Fibroblast of lung (primary cell): ENCODE results near the gene PBX4. TPM values are rescaled to one million over a fixed set of nuclear protein-coding genes. Genes with fewer than 3 reads are reported as not detected.
A peak's percentile ranks its signal among the peaks of the same experiment; 100 is the strongest.

ENCODE experiments used
- DNase-seq, 2 donors: peaks; one replicate each; pipeline versions ENCODE4 v3.0.0 to v3.0.0-alpha.2; 2010; ENCODE audit warnings: low read depth in 2 of 2
- H2AFZ ChIP-seq: 2 replicates; pipeline ENCODE4 v1.5.1; 2012; ENCODE audit warnings: low read length, control low read depth, inconsistent platforms
- H3K27ac ChIP-seq: 2 replicates; pipeline ENCODE4 v1.5.1; 2011; ENCODE audit warnings: low read length, control low read depth; ENCODE audit not compliant: insufficient read depth
- H3K27me3 ChIP-seq: 2 replicates; pipeline ENCODE4 v1.5.1; 2011; ENCODE audit warnings: mild to moderate bottlenecking, low read length; ENCODE audit not compliant: control insufficient read depth, insufficient read depth
- H3K36me3 ChIP-seq: 2 replicates; pipeline ENCODE4 v1.5.1; 2011; ENCODE audit warnings: low read length; ENCODE audit not compliant: control insufficient read depth, insufficient read depth
- H3K4me1 ChIP-seq: 2 replicates; pipeline ENCODE4 v1.5.1; 2011; ENCODE audit warnings: low read length; ENCODE audit not compliant: control insufficient read depth, insufficient read depth; ENCODE audit errors: extremely low read depth
- H3K4me2 ChIP-seq: 2 replicates; pipeline ENCODE4 v1.5.1; 2011; ENCODE audit warnings: low read length, control low read depth; ENCODE audit not compliant: insufficient read depth; ENCODE audit errors: extremely low read depth
- H3K4me3 ChIP-seq, 4 experiments: fragments of 200-600 bp in 1 of 4; sonication (generic) in 1 of 4; replicated peaks in 1 of 4; 2 replicates each; pipeline ENCODE4 v1.5.1; 2011 to 2016; ENCODE audit warnings: low read length in 4 of 4, low read depth in 3 of 4, mild to moderate bottlenecking in 3 of 4, control low read depth in 2 of 4, inconsistent platforms in 1 of 4, mixed read lengths in 1 of 4; ENCODE audit not compliant: insufficient read depth in 1 of 4; ENCODE audit errors: control extremely low read depth in 1 of 4
- H3K79me2 ChIP-seq: 2 replicates; pipeline ENCODE4 v1.5.1; 2012; ENCODE audit warnings: mild to moderate bottlenecking, low read length, inconsistent platforms; ENCODE audit not compliant: control insufficient read depth, insufficient read depth
- H3K9ac ChIP-seq: 2 replicates; pipeline ENCODE4 v1.5.1; 2011; ENCODE audit warnings: mild to moderate bottlenecking, low read length, control low read depth; ENCODE audit not compliant: insufficient read depth
- H3K9me3 ChIP-seq: 2 replicates; pipeline ENCODE4 v1.5.1; 2012; ENCODE audit warnings: low read depth, low read length; ENCODE audit not compliant: control insufficient read depth, insufficient read depth
- H4K20me1 ChIP-seq: 2 replicates; pipeline ENCODE4 v1.5.1; 2011; ENCODE audit warnings: low read length; ENCODE audit not compliant: control insufficient read depth, insufficient read depth; ENCODE audit errors: extremely low read depth
- EZH2 ChIP-seq: IDR thresholded peaks from 2 replicates; pipeline ENCODE4 v1.5.1; 2012; ENCODE audit warnings: low read length, control low read depth, mild to moderate bottlenecking; ENCODE audit errors: missing control alignments
- polyA plus RNA-seq, 2 donors: library from polyadenylated mRNA; depleted of rRNA in 1 of 2; stranded (reverse) in 1 of 2; unstranded in 1 of 2; fragments of >200 nt; gene quantifications; 2 replicates each; pipeline ENCODE4 v1.2.1, GENCODE V29; 2011 to 2012; ENCODE audit warnings: missing spikeins in 1 of 2
- total RNA-seq: library from RNA; depleted of rRNA; stranded (reverse); fragments of >200 nt; gene quantifications from 2 replicates; pipeline ENCODE4 v1.2.1, GENCODE V29; 2014
- TF ChIP-seq, protein P1 (sequence below), 2 donors: IDR thresholded peaks in 1 of 2; conservative IDR thresholded peaks in 1 of 2; 1 replicate in 1 of 2; 2 replicates in 1 of 2; pipeline ENCODE4 v1.5.1; 2011 to 2012; ENCODE audit warnings: low read length in 2 of 2, control low read depth in 1 of 2, inconsistent platforms in 1 of 2, low read depth in 1 of 2, mild to moderate bottlenecking in 1 of 2

Gene PBX4
- total and polyA plus RNA-seq, 2 donors (not counting 1 experiment from before 2014, with no cell fraction given), result 0.39 to 1.7 TPM

DNA sequence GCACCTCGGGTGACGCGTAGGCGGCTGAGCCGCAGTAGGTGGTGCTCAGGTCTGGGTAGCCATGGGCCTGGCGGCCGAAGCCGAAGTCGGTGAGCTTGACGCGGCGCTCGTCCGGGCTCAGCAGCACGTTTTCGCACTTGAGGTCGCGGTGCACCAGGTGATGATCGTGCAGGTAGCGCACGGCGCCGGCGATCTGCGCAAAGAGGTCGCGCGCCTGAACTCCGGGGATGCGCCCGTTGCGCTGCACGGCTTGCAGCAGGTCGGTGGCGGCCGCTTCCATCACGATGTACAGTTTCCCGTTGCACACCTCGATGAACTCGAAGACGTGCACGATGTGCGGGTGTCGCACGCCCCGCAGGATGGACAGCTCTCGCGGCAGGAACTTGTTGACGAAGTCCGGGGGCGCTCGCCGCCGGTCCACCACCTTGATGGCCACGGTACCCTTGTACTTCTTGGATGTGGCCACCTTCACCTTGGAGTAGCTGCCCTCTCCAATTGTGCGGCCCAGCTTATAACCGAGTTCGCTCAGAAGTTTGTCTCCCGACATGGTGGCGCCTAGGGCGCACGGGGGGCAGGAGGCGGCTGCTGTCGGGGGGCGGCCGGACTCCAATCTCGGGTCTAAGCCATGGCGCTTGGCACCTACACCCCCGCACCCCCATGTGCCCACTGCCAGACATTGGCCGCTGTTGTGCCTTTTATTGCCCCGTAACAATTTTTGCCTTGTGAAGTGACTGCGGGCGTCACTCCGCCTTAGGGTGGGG is 103.4 kb downstream of the PBX4 start, which contains the start of gene TSSK6:
Gene TSSK6, minus strand, starts transcription at position 668 of the 761 bp plus-strand sequence. Its CDS starts 121 bp downstream, at position 547.
- Histone ChIP-seq H3K4me2 (peak within 1 kb of the TSS; percentile 93), H2AFZ (peak within 1 kb of the TSS; percentile 84), H4K20me1 (no peaks in the 10 kb centered on the region), H3K4me1 (no peaks in the 10 kb centered on the region), H3K36me3 (peaks cover 2% of the 10 kb centered on the region), H3K79me2 (peaks cover 20% of the 10 kb centered on the region), H3K4me3 (peak within 1 kb of the TSS; percentile 42 to 98 (median 75)), H3K9ac (peak within 1 kb of the TSS; percentile 72), H3K9me3 (no peaks in the 10 kb centered on the region), H3K27me3 (no peaks in the 10 kb centered on the region), H3K27ac (peak within 1 kb of the TSS; percentile 80)
- DNase-seq, result no peak
- TF ChIP-seq, protein P1, sequence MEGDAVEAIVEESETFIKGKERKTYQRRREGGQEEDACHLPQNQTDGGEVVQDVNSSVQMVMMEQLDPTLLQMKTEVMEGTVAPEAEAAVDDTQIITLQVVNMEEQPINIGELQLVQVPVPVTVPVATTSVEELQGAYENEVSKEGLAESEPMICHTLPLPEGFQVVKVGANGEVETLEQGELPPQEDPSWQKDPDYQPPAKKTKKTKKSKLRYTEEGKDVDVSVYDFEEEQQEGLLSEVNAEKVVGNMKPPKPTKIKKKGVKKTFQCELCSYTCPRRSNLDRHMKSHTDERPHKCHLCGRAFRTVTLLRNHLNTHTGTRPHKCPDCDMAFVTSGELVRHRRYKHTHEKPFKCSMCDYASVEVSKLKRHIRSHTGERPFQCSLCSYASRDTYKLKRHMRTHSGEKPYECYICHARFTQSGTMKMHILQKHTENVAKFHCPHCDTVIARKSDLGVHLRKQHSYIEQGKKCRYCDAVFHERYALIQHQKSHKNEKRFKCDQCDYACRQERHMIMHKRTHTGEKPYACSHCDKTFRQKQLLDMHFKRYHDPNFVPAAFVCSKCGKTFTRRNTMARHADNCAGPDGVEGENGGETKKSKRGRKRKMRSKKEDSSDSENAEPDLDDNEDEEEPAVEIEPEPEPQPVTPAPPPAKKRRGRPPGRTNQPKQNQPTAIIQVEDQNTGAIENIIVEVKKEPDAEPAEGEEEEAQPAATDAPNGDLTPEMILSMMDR (conservative IDR thresholded peaks at IDR 0.05 in 1 of 2, IDR thresholded peaks at IDR 0.05 in 1 of 2; ENCODE audit: low read depth in 1 of 2, low read length in 2 of 2), result no peak
- no peak for TF ChIP-seq EZH2

DNA sequence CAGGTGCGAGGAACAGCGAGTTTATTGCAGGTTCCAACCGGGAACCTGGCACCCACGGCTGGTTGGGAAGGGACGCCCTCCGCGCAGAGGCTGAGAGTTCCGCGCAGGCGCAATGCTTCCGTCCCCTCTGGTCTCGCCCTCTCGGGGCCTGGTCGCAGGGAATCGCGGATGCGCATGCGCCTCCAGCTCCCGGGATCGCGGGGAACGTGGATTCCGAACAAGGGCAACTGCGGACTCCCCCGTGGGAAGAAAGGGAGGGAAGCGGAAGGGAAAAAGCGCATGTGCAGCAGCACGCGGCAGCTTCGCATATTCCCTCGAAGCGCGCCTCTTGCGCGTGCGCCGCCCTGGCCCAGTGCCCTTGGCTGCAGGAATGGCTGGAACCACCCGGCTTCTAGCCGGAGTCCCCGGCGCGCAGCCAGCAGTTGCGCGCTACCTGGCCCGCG is 104.3 kb downstream of the PBX4 start:
- H3K4me1 ChIP-seq, result no peaks in the 10 kb centered on the region
- peak; percentile 54 to 84 for DNase-seq
- no peak overlapping the region for H2AFZ ChIP-seq
- H3K4me2 ChIP-seq, result no peak overlapping the region
- peaks cover 18% of the 10 kb centered on the region for H3K79me2 ChIP-seq
- H3K4me3 ChIP-seq, result peak overlapping the region in 1 of 4 experiments; percentile 30
- no peak for TF ChIP-seq EZH2
- TF ChIP-seq, protein P1 (conservative IDR thresholded peaks at IDR 0.05 in 1 of 2, IDR thresholded peaks at IDR 0.05 in 1 of 2; ENCODE audit: low read depth in 1 of 2, low read length in 2 of 2), result no peak
- H3K9me3 ChIP-seq, result no peaks in the 10 kb centered on the region
- no peaks in the 10 kb centered on the region for H3K27me3 ChIP-seq
- H3K36me3 ChIP-seq, result peaks cover 2% of the 10 kb centered on the region
- H4K20me1 ChIP-seq, result no peaks in the 10 kb centered on the region
- H3K9ac ChIP-seq, result no peak overlapping the region
- no peak overlapping the region for H3K27ac ChIP-seq

DNA sequence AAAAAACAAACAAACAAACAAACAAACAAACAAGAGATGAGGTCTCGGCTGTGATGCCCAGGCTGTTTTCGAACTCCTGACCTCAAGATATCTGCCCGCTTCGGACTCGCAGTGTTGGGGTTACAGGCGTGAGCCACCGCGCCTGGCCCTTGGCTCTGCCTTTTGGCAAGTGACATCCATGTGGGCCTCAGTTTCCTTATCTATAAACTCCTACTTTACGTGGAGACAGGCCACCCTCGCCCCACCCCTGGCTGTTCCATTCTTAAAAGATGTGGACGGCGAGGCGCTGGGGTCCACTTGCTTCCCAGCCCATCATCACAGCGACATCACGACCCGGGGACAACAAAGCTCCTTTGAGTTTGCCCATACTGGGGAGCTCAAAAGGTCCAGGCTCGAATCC is 104.8 kb downstream of the PBX4 start:
- DNase-seq, result no peak
- no peaks in the 10 kb centered on the region for H3K27me3 ChIP-seq
- no peak overlapping the region for H3K9ac ChIP-seq
- peaks cover 14% of the 10 kb centered on the region for H3K79me2 ChIP-seq
- no peak overlapping the region for H3K27ac ChIP-seq
- no peak for TF ChIP-seq EZH2
- TF ChIP-seq, protein P1 (conservative IDR thresholded peaks at IDR 0.05 in 1 of 2, IDR thresholded peaks at IDR 0.05 in 1 of 2; ENCODE audit: low read depth in 1 of 2, low read length in 2 of 2), result no peak
- H3K36me3 ChIP-seq, result no peaks in the 10 kb centered on the region
- no peaks in the 10 kb centered on the region for H3K4me1 ChIP-seq
- no peak overlapping the region for H3K4me2 ChIP-seq
- no peak overlapping the region for H3K4me3 ChIP-seq
- no peaks in the 10 kb centered on the region for H4K20me1 ChIP-seq
- no peak overlapping the region for H2AFZ ChIP-seq
- H3K9me3 ChIP-seq, result no peaks in the 10 kb centered on the region

Other genes starting within 250 kb of the PBX4 start
- gene GATAD2A, start 213.0 kb downstream of the PBX4 start, total RNA-seq, result 28.8 and 31.7 TPM in 2 replicates
- 63.5 and 77.2 TPM in 2 replicates for gene GATAD2A, start 213.0 kb downstream of the PBX4 start, polyA plus RNA-seq
- 3.1 and 5.8 TPM in 2 replicates for gene TSSK6, start 103.1 kb downstream of the PBX4 start, total RNA-seq
- gene TSSK6, start 103.1 kb downstream of the PBX4 start, polyA plus RNA-seq, result 0.32 and 0.47 TPM in 2 replicates
- gene NDUFA13, start 102.5 kb downstream of the PBX4 start, total RNA-seq, result 215 and 221 TPM in 2 replicates
- gene NDUFA13, start 102.5 kb downstream of the PBX4 start, polyA plus RNA-seq, result 306 and 472 TPM in 2 replicates
- 0.50 and 0.51 TPM in 2 replicates for gene YJEFN3, start 89.8 kb downstream of the PBX4 start, total RNA-seq
- gene YJEFN3, start 89.8 kb downstream of the PBX4 start, polyA plus RNA-seq, result 0.62 and 0.69 TPM in 2 replicates
- gene CILP2, start 80.4 kb downstream of the PBX4 start, total RNA-seq, result 0.51 and 0.66 TPM in 2 replicates
- gene CILP2, start 80.4 kb downstream of the PBX4 start, polyA plus RNA-seq, result 0.10 and 0.23 TPM in 2 replicates
- gene LPAR2, start 9.5 kb upstream of the PBX4 start, total RNA-seq, result 1.0 and 1.5 TPM in 2 replicates
- 0.81 and 1.3 TPM in 2 replicates for gene LPAR2, start 9.5 kb upstream of the PBX4 start, polyA plus RNA-seq
- gene GMIP, start 25.0 kb upstream of the PBX4 start, total RNA-seq, result 2.1 and 5.3 TPM in 2 replicates
- gene GMIP, start 25.0 kb upstream of the PBX4 start, polyA plus RNA-seq, result 2.3 and 2.9 TPM in 2 replicates
- gene ATP13A1, start 45.0 kb upstream of the PBX4 start, total RNA-seq, result 22.6 and 25.4 TPM in 2 replicates
- 8.5 and 16.8 TPM in 2 replicates for gene ATP13A1, start 45.0 kb upstream of the PBX4 start, polyA plus RNA-seq
- gene ZNF101, start 50.2 kb upstream of the PBX4 start, total RNA-seq, result 4.9 and 5.4 TPM in 2 replicates
- 4.4 and 5.7 TPM in 2 replicates for gene ZNF101, start 50.2 kb upstream of the PBX4 start, polyA plus RNA-seq
- gene ZNF14, start 114.4 kb upstream of the PBX4 start, total RNA-seq, result 6.2 and 7.9 TPM in 2 replicates
- 2.6 and 3.7 TPM in 2 replicates for gene ZNF14, start 114.4 kb upstream of the PBX4 start, polyA plus RNA-seq
- 11.0 and 16.5 TPM in 2 replicates for gene ZNF506, start 203.1 kb upstream of the PBX4 start, total RNA-seq
- gene ZNF506, start 203.1 kb upstream of the PBX4 start, polyA plus RNA-seq, result 7.6 and 9.6 TPM in 2 replicates
- 3.3 and 5.6 TPM in 2 replicates for gene ZNF253, start 247.2 kb upstream of the PBX4 start, total RNA-seq
- 3.2 and 3.4 TPM in 2 replicates for gene ZNF253, start 247.2 kb upstream of the PBX4 start, polyA plus RNA-seq